Measurements from ENCODE around the gene APOBEC3B. TPM values are rescaled to one million over a fixed set of nuclear protein-coding genes. Genes with fewer than 3 reads are reported as not detected.

The APOBEC3B gene
- total RNA-seq, 4 donors from 2014 or later: not detected

GRCh38 chr22:38967451-38968450 lies 14.4 kb upstream of the APOBEC3B start:
- 53 to 66% methylated on average over 3 to 4 of the region's 15 CpGs for WGBS, 2 donors (ENCODE audit: low coverage in 1 of 2)
- peak; percentile 56 for ATAC-seq
- Histone ChIP-seq H3K27me3 (no peaks in the 10 kb centered on the region), H3K27ac (no peak overlapping the region), H3K9me3 (no peaks in the 10 kb centered on the region), H3K4me3 (no peak overlapping the region), H3K36me3 (no peaks in the 10 kb centered on the region), H3K4me1 (no peaks in the 10 kb centered on the region)
- no peak for TF ChIP-seq POLR2A (IDR thresholded peaks at IDR 0.05)
- TF ChIP-seq CTCF (IDR thresholded peaks at IDR 0.05): no peak
- TF ChIP-seq POLR2AphosphoS5 (IDR thresholded peaks at IDR 0.05): no peak
- TF ChIP-seq EP300 (IDR thresholded peaks at IDR 0.05): no peak

- no peaks in the 10 kb centered on the region for H3K9me3 ChIP-seq
- no peak for ATAC-seq
Observed at GRCh38 chr22:38968801-38969200, 13.3 kb upstream of the APOBEC3B start.

GRCh38 chr22:38970551-38970950 lies 11.6 kb upstream of the APOBEC3B start:
- H3K4me1 ChIP-seq: no peaks in the 10 kb centered on the region
- WGBS, 2 donors (ENCODE audit: low coverage in 1 of 2): 46 to 64% methylated on average over 4 to 6 of the region's 8 CpGs
- ATAC-seq: no peak

More at GRCh38 chr22:38968801-38969200, 13.3 kb upstream of the APOBEC3B start:
- WGBS, 2 donors (ENCODE audit: low coverage in 1 of 2): 75 to 96% methylated on average over 3 to 11 of the region's 11 CpGs
- no peaks in the 10 kb centered on the region for H3K4me1 ChIP-seq
- no peaks in the 10 kb centered on the region for H3K36me3 ChIP-seq
- TF ChIP-seq POLR2AphosphoS5 (IDR thresholded peaks at IDR 0.05): no peak
- no peak for TF ChIP-seq EP300 (IDR thresholded peaks at IDR 0.05)
- TF ChIP-seq CTCF (IDR thresholded peaks at IDR 0.05): no peak
- no peak for TF ChIP-seq POLR2A (IDR thresholded peaks at IDR 0.05)
- no peak overlapping the region for H3K27ac ChIP-seq
- H3K27me3 ChIP-seq: no peaks in the 10 kb centered on the region
- no peak overlapping the region for H3K4me3 ChIP-seq

GRCh38 chr22:38971202-38971601 lies 10.9 kb upstream of the APOBEC3B start:
- TF ChIP-seq POLR2AphosphoS5 (IDR thresholded peaks at IDR 0.05): no peak
- TF ChIP-seq CTCF (IDR thresholded peaks at IDR 0.05): no peak
- no peak for TF ChIP-seq EP300 (IDR thresholded peaks at IDR 0.05)
- no peak for TF ChIP-seq POLR2A (IDR thresholded peaks at IDR 0.05)
- no peaks in the 10 kb centered on the region for H3K4me1 ChIP-seq
- no peaks in the 10 kb centered on the region for H3K36me3 ChIP-seq
- no peak overlapping the region for H3K4me3 ChIP-seq
- no peaks in the 10 kb centered on the region for H3K9me3 ChIP-seq
- H3K27me3 ChIP-seq: no peaks in the 10 kb centered on the region
- no peak for ATAC-seq
- WGBS, 2 donors (ENCODE audit: low coverage in 1 of 2): 60 to 80% methylated on average over 1 of the region's 5 CpGs
- no peak overlapping the region for H3K27ac ChIP-seq

More at GRCh38 chr22:38970551-38970950, 11.6 kb upstream of the APOBEC3B start:
- Histone ChIP-seq H3K36me3 (no peaks in the 10 kb centered on the region), H3K4me3 (no peak overlapping the region), H3K9me3 (no peaks in the 10 kb centered on the region), H3K27ac (no peak overlapping the region), H3K27me3 (no peaks in the 10 kb centered on the region)
- TF ChIP-seq POLR2A (IDR thresholded peaks at IDR 0.05) (no peak), POLR2AphosphoS5 (IDR thresholded peaks at IDR 0.05) (no peak), CTCF (IDR thresholded peaks at IDR 0.05) (no peak), EP300 (IDR thresholded peaks at IDR 0.05) (no peak)
